Smooth muscle cell (in vitro differentiated cells): ENCODE data around the gene IKBKE. TPM values are rescaled to one million over a fixed set of nuclear protein-coding genes. Genes with fewer than 3 reads are reported as not detected.

Experiments used
- DNase-seq: peaks from one replicate; lab custom pipeline; 2025; ENCODE audit not compliant: unreplicated experiment; lab: John Stamatoyannopoulos, UW
- H2AFZ ChIP-seq: fragments of 200-600 bp; sonication (generic); 2 replicates; pipeline ENCODE4 v1.6.0; 2016; ENCODE audit warnings: antibody characterized with exemption, low read depth, mild to moderate bottlenecking
- H3F3A ChIP-seq: fragments of 200-600 bp; sonication (generic); 2 replicates; pipeline ENCODE4 v1.6.0; 2017; ENCODE audit warnings: antibody characterized with exemption, low read depth
- H3K27ac ChIP-seq: fragments of 200-600 bp; sonication (generic); 2 replicates; pipeline ENCODE4 v1.5.1; 2016; ENCODE audit warnings: low read depth, mild to moderate bottlenecking
- H3K27me3 ChIP-seq: fragments of 200-600 bp; sonication (generic); 2 replicates; pipeline ENCODE4 v1.6.1; 2016; ENCODE audit warnings: low read depth, mild to moderate bottlenecking
- H3K36me3 ChIP-seq: fragments of 200-600 bp; sonication (generic); 2 replicates; pipeline ENCODE4 v1.5.1; 2016; ENCODE audit warnings: low read depth
- H3K4me1 ChIP-seq: fragments of 200-600 bp; sonication (generic); 2 replicates; pipeline ENCODE4 v1.5.1; 2016; ENCODE audit warnings: low read depth
- H3K4me2 ChIP-seq: fragments of 200-600 bp; sonication (generic); 2 replicates; pipeline ENCODE4 v1.6.0; 2016; ENCODE audit warnings: mild to moderate bottlenecking
- H3K4me3 ChIP-seq: fragments of 200-600 bp; sonication (generic); 2 replicates; pipeline ENCODE4 v1.5.1; 2016; ENCODE audit warnings: mild to moderate bottlenecking
- H3K79me2 ChIP-seq: fragments of 200-600 bp; sonication (generic); 2 replicates; pipeline ENCODE4 v1.6.0; 2016; ENCODE audit warnings: low read depth, mild to moderate bottlenecking
- H3K9ac ChIP-seq: fragments of 200-600 bp; sonication (generic); 2 replicates; pipeline ENCODE4 v1.6.0; 2016; ENCODE audit warnings: low read depth
- H3K9me3 ChIP-seq: fragments of 200-600 bp; sonication (generic); replicated peaks from 2 replicates; pipeline ENCODE4 v1.5.1; 2016; ENCODE audit warnings: low read depth
- H4K20me1 ChIP-seq: fragments of 200-600 bp; sonication (generic); 2 replicates; pipeline ENCODE4 v1.6.0; 2016; ENCODE audit warnings: low read depth
- CTCF ChIP-seq: fragments of 200-600 bp; sonication (generic); IDR thresholded peaks from 2 replicates; pipeline ENCODE4 v1.5.1; 2017; ENCODE audit warnings: borderline replicate concordance, mild to moderate bottlenecking, antibody characterized with exemption; ENCODE audit not compliant: insufficient read depth, poor library complexity, severe bottlenecking
- WGBS: methylation state at CpG from one replicate; pipeline ENCODE4 v1.1.7; 2016; ENCODE audit warnings: low lambda C conversion rate; 5-methylcytosine and 5-hydroxymethylcytosine counted together
- polyA plus RNA-seq: library from polyadenylated mRNA; unstranded; fragments of >200 nt; fragmentation: Nextera tagmentation; extraction: Ambion mirVana; gene quantifications from 2 replicates; pipeline ENCODE4 v1.2.1, GENCODE V29; 2016
- total RNA-seq: library from RNA; depleted of rRNA; stranded (reverse); fragments of >200 nt; gene quantifications from 2 replicates; pipeline ENCODE4 v1.2.3, GENCODE V29; 2014

Gene IKBKE
- total and polyA plus RNA-seq, 2 experiments from 2014 or later = 4.0 to 9.7 TPM

- DNase-seq = no peak
- Histone ChIP-seq H3K4me1 (no peaks in the 10 kb centered on the region), H2AFZ (no peak overlapping the region), H3K9me3 (no peaks in the 10 kb centered on the region), H3K9ac (no peak overlapping the region), H3F3A (no peaks in the 10 kb centered on the region), H3K36me3 (no peaks in the 10 kb centered on the region), H3K79me2 (no peaks in the 10 kb centered on the region), H3K4me2 (no peak overlapping the region), H3K27me3 (no peaks in the 10 kb centered on the region), H3K4me3 (no peak overlapping the region), H4K20me1 (no peaks in the 10 kb centered on the region), H3K27ac (no peak overlapping the region)
- WGBS = 96% methylated on average over 10 of the region's 10 CpGs
- no peak for TF ChIP-seq CTCF
Measured at GRCh38 chr1:206492589-206492988, 22.3 kb downstream of the IKBKE start.

DNA sequence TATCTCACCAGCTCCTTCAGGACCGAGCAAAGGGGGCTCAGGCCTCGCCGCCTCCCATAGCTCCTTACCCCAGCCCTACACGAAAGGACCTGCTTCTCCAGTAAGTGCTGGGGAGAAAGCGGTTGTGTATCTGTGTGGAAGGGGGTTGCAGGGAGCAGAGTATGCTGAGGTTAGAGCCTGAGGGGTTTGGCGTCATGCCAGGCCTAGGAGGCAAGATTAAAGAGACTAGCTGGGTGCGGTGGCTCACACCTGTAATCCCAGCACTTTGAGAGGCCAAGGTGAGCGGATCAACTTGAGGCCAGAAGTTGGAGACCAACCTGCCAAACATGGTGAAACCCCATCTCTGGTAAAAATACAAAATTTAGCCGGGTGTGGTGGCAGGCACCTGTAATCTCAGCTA is 23.0 kb downstream of the IKBKE start:
- H2AFZ ChIP-seq = no peak overlapping the region
- H3K4me2 ChIP-seq = no peak overlapping the region
- no peaks in the 10 kb centered on the region for H3K79me2 ChIP-seq
- H3K27me3 ChIP-seq = no peaks in the 10 kb centered on the region
- H4K20me1 ChIP-seq = no peaks in the 10 kb centered on the region
- H3K4me3 ChIP-seq = no peak overlapping the region
- 95% methylated on average over 9 of the region's 9 CpGs for WGBS
- H3F3A ChIP-seq = no peaks in the 10 kb centered on the region
- H3K9ac ChIP-seq = no peak overlapping the region
- TF ChIP-seq CTCF = no peak
- H3K9me3 ChIP-seq = no peaks in the 10 kb centered on the region
- H3K36me3 ChIP-seq = no peaks in the 10 kb centered on the region
- DNase-seq = no peak
- no peaks in the 10 kb centered on the region for H3K4me1 ChIP-seq
- no peak overlapping the region for H3K27ac ChIP-seq

- no peak for TF ChIP-seq CTCF
- Histone ChIP-seq H4K20me1 (no peaks in the 10 kb centered on the region), H3K4me2 (no peak overlapping the region), H3K9ac (no peak overlapping the region), H3K27ac (no peak overlapping the region), H3K4me3 (no peak overlapping the region), H3K9me3 (no peaks in the 10 kb centered on the region), H3K27me3 (no peaks in the 10 kb centered on the region), H3K36me3 (no peaks in the 10 kb centered on the region), H2AFZ (no peak overlapping the region), H3K4me1 (no peaks in the 10 kb centered on the region), H3K79me2 (no peaks in the 10 kb centered on the region), H3F3A (no peaks in the 10 kb centered on the region)
- 91% methylated on average over 6 of the region's 6 CpGs for WGBS
- DNase-seq = no peak
Measured at GRCh38 chr1:206495011-206495461, 24.8 kb downstream of the IKBKE start.

- no peaks in the 10 kb centered on the region for H3K79me2 ChIP-seq
- no peak overlapping the region for H3K4me2 ChIP-seq
- TF ChIP-seq CTCF = no peak
- H4K20me1 ChIP-seq = no peaks in the 10 kb centered on the region
- no peak overlapping the region for H3K4me3 ChIP-seq
- no peak overlapping the region for H3K27ac ChIP-seq
- H3K9ac ChIP-seq = no peak overlapping the region
- H3F3A ChIP-seq = no peaks in the 10 kb centered on the region
- WGBS = 69% methylated on average over 3 of the region's 3 CpGs
- no peaks in the 10 kb centered on the region for H3K4me1 ChIP-seq
- H3K36me3 ChIP-seq = no peaks in the 10 kb centered on the region
- no peaks in the 10 kb centered on the region for H3K27me3 ChIP-seq
- no peak overlapping the region for H2AFZ ChIP-seq
- H3K9me3 ChIP-seq = no peaks in the 10 kb centered on the region
- DNase-seq = no peak
Measured at GRCh38 chr1:206495493-206496046, 25.3 kb downstream of the IKBKE start.
